SK-N-SH (cell line): ENCODE measurements around the gene SMIM29. TPM values are rescaled to one million over a fixed set of nuclear protein-coding genes. Genes with fewer than 3 reads are reported as not detected.

ENCODE experiments used
- CTCF ChIA-PET: fragments of 300-600, 350-600 bp; formaldehyde crosslinking; extraction: SDS; loops from one replicate; lab custom pipeline; 2021; lab: Yijun Ruan, JAX
- POLR2A ChIA-PET: fragments of 350-600 bp; sonication (Branson Sonifier 250); formaldehyde crosslinking; extraction: SDS; loops from one replicate; lab custom pipeline; 2020; ENCODE audit warnings: antibody characterized with exemption, inconsistent platforms; lab: Yijun Ruan, JAX
- DNase-seq: peaks from one replicate; pipeline ENCODE4 v3.0.0; 2012
- H2AFZ ChIP-seq: fragments of 200-600 bp; sonication (generic); 2 replicates; pipeline ENCODE4 v1.8.1; 2016; ENCODE audit warnings: antibody characterized with exemption, mild to moderate bottlenecking, low read depth
- H3F3A ChIP-seq: fragments of 200-600 bp; sonication (generic); replicated peaks from 2 replicates; pipeline ENCODE3; 2016; ENCODE audit warnings: antibody characterized with exemption, mild to moderate bottlenecking; ENCODE audit not compliant: insufficient read depth
- H3K27ac ChIP-seq, 2 experiments: fragments of 200-500 bp in 1 of 2; fragments of 200-600 bp in 1 of 2; sonication (Bioruptor generic) in 1 of 2; sonication (generic), shearing (Covaris generic) in 1 of 2; 2 replicates each; pipeline versions ENCODE4 v1.5.1 to v1.6.1; 2014 to 2016; ENCODE audit warnings: low read depth in 2 of 2, inconsistent platforms in 1 of 2, low read length in 1 of 2, mild to moderate bottlenecking in 1 of 2, mixed read lengths in 1 of 2
- H3K27me3 ChIP-seq: fragments of 200-600 bp; sonication (generic), shearing (Covaris generic); 2 replicates; pipeline ENCODE4 v1.6.1; 2016; ENCODE audit warnings: mixed run types; ENCODE audit not compliant: insufficient read depth
- H3K36me3 ChIP-seq, 2 experiments: fragments of 200-500 bp in 1 of 2; fragments of 200-600 bp in 1 of 2; sonication (Bioruptor generic) in 1 of 2; sonication (generic) in 1 of 2; replicated peaks in 1 of 2; 2 replicates each; pipeline versions ENCODE3 to v1.5.1; 2014 to 2016; ENCODE audit warnings: low read length in 1 of 2, mild to moderate bottlenecking in 1 of 2; ENCODE audit not compliant: insufficient read depth in 2 of 2, control insufficient read depth in 1 of 2
- H3K4me1 ChIP-seq, 2 experiments: fragments of 200-500 bp in 1 of 2; fragments of 200-600 bp in 1 of 2; sonication (Bioruptor generic) in 1 of 2; sonication (generic), shearing (Covaris generic) in 1 of 2; 2 replicates each; pipeline versions ENCODE4 v1.5.1 to v1.6.1; 2014 to 2016; ENCODE audit warnings: low read depth in 1 of 2, low read length in 1 of 2, mixed run types in 1 of 2; ENCODE audit not compliant: insufficient read depth in 2 of 2, control insufficient read depth in 1 of 2
- H3K4me2 ChIP-seq: fragments of 200-600 bp; sonication (generic), shearing (Covaris generic); 2 replicates; pipeline ENCODE4 v1.6.1; 2017; ENCODE audit warnings: mixed run types
- H3K4me3 ChIP-seq, 2 experiments: fragments of 200-500 bp in 1 of 2; fragments of 200-600 bp in 1 of 2; sonication (Bioruptor generic) in 1 of 2; sonication (generic), shearing (Covaris generic) in 1 of 2; 2 replicates each; pipeline versions ENCODE4 v1.5.1 to v1.8.1; 2014 to 2016; ENCODE audit warnings: low read depth in 2 of 2, inconsistent platforms in 1 of 2, low read length in 1 of 2, mild to moderate bottlenecking in 1 of 2, mixed read lengths in 1 of 2, moderate library complexity in 1 of 2
- H3K79me2 ChIP-seq: fragments of 200-600 bp; sonication (generic); 2 replicates; pipeline ENCODE4 v1.8.1; 2017; ENCODE audit warnings: mild to moderate bottlenecking; ENCODE audit not compliant: insufficient read depth
- H3K9ac ChIP-seq: fragments of 200-600 bp; sonication (generic); 2 replicates; pipeline ENCODE4 v1.6.1; 2017; ENCODE audit warnings: mixed run types
- H3K9me2 ChIP-seq: fragments of 200-600 bp; sonication (generic); 2 replicates; pipeline ENCODE4 v1.6.1; 2017; ENCODE audit warnings: mixed run types
- H3K9me3 ChIP-seq: fragments of 200-600 bp; sonication (generic); 2 replicates; pipeline ENCODE4 v1.6.1; 2017; ENCODE audit warnings: mixed run types, mild to moderate bottlenecking, moderate library complexity
- H4K20me1 ChIP-seq: fragments of 200-600 bp; sonication (generic); 2 replicates; pipeline ENCODE4 v1.6.1; 2017; ENCODE audit warnings: mild to moderate bottlenecking, mixed run types; ENCODE audit not compliant: insufficient read depth
- CHD2 ChIP-seq: fragments of 150-350 bp; IDR thresholded peaks from 2 replicates; pipeline ENCODE4 v1.6.1; 2018; ENCODE audit warnings: low read length; ENCODE audit not compliant: partially characterized antibody
- EP300 ChIP-seq, 2 experiments: IDR thresholded peaks; 2 replicates each; pipeline versions ENCODE4 v1.4.0 to v1.6.1; 2012; ENCODE audit warnings: borderline replicate concordance in 1 of 2, low read depth in 1 of 2, low read length in 1 of 2
- EZH2phosphoT487 ChIP-seq: fragments of 200-600 bp; sonication (generic); IDR thresholded peaks from 2 replicates; pipeline ENCODE4 v1.6.1; 2017; ENCODE audit warnings: low read depth, mixed run types, mild to moderate bottlenecking, antibody characterized with exemption, moderate library complexity, borderline replicate concordance
- JUND ChIP-seq: IDR thresholded peaks from 2 replicates; pipeline ENCODE4 v1.4.0; 2012
- MEF2A ChIP-seq: IDR thresholded peaks from 2 replicates; pipeline ENCODE4 v1.4.0; 2012; ENCODE audit warnings: low read depth, borderline replicate concordance
- NFIC ChIP-seq: IDR thresholded peaks from 2 replicates; pipeline ENCODE4 v1.4.0; 2012; ENCODE audit warnings: borderline replicate concordance
- NRF1 ChIP-seq: IDR thresholded peaks from 2 replicates; pipeline ENCODE4 v1.6.1; 2012; ENCODE audit warnings: low read depth, mild to moderate bottlenecking, low read length
- RCOR1 ChIP-seq: fragments of 150-350 bp; IDR thresholded peaks from 2 replicates; pipeline ENCODE4 v1.6.1; 2017; ENCODE audit warnings: antibody characterized with exemption, low read length
- RFX5 ChIP-seq: IDR thresholded peaks from 2 replicates; pipeline ENCODE4 v1.6.1; 2012; ENCODE audit warnings: mild to moderate bottlenecking, improper control_type of control experiment, low read length
- RXRA ChIP-seq: IDR thresholded peaks from 2 replicates; pipeline ENCODE4 v1.4.0; 2012; ENCODE audit warnings: low read depth, mild to moderate bottlenecking, borderline replicate concordance
- SMC3 ChIP-seq: IDR thresholded peaks from 2 replicates; pipeline ENCODE4 v1.6.1; 2012; ENCODE audit warnings: low read depth, low read length, improper control_type of control experiment
- TEAD4 ChIP-seq: IDR thresholded peaks from 2 replicates; pipeline ENCODE4 v1.4.0; 2012; ENCODE audit warnings: mild to moderate bottlenecking, borderline replicate concordance; ENCODE audit not compliant: insufficient read depth
- YY1 ChIP-seq: IDR thresholded peaks from 2 replicates; pipeline ENCODE4 v1.4.0; 2012; ENCODE audit warnings: low read depth, mild to moderate bottlenecking
- WGBS: methylation state at CpG from one replicate; pipeline ENCODE4 v1.1.6; 2017; ENCODE audit warnings: low lambda C conversion rate; 5-methylcytosine and 5-hydroxymethylcytosine counted together
- polyA plus RNA-seq, 3 experiments: library from polyadenylated mRNA; depleted of rRNA; stranded (reverse); fragments of >200 nt; gene quantifications; 2 replicates each; pipeline ENCODE4 v1.2.3, GENCODE V29; 2012
- TF ChIP-seq, protein P1 (sequence below): IDR thresholded peaks from 2 replicates; pipeline ENCODE4; 2012
- TF ChIP-seq, protein P2 (sequence below): IDR thresholded peaks from 2 replicates; pipeline ENCODE4 v1.6.1; 2012; ENCODE audit warnings: mild to moderate bottlenecking, low read depth, low read length, moderate library complexity
- TF ChIP-seq, protein P3 (sequence below): IDR thresholded peaks from 2 replicates; pipeline ENCODE4 v1.4.0; 2012; ENCODE audit warnings: low read depth
- TF ChIP-seq, protein P4 (sequence below): IDR thresholded peaks from 2 replicates; pipeline ENCODE4 v1.4.0; 2012; ENCODE audit warnings: low read depth, borderline replicate concordance

SMIM29 gene
- polyA plus RNA-seq, 1 of the 3 experiments (the other 2 are of a cell fraction): 50.2 TPM

DNA sequence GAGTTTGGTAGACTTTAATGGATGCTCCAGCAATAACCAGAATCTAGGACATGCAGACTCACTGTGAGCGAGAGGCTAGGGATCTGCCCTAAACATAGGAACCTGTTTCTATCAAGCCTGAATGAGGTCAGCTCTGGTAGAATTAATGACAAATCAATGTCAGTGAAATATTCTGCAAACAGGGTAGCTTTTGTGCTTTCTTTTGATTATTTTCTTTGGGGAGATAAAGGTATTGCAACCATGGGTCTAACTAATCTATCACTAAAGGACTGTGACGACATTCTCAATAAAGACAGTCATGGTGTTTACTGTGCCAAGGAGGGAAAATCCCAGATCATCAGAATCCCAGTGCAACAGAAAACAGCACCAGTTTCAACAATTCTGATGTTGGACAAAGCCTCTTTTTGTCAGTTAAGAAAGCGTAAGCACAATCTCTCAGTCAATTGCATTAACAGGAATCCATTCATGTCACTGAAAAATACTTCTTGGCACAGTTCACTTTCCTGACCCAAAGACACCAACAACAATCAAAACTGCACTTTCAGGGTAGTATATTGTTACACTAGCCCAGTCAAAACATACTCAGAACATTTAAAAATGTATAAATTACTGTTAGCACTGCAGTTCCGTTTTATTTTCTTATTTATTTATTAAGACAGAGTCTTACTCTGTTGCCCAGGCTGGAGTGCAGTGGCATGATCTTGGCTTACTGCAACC is 36.8 kb upstream of the SMIM29 start:
- Histone ChIP-seq H3K79me2 (no peaks in the 10 kb centered on the region), H3F3A (no peaks in the 10 kb centered on the region), H3K27me3 (no peaks in the 10 kb centered on the region), H3K9me3 (no peaks in the 10 kb centered on the region), H3K4me3 (no peak overlapping the region), H3K9me2 (no peaks in the 10 kb centered on the region), H3K4me1 (no peaks in the 10 kb centered on the region; a peak in 1 of 4 replicates), H4K20me1 (no peaks in the 10 kb centered on the region), H2AFZ (no peak overlapping the region), H3K9ac (no peak overlapping the region), H3K27ac (no peak overlapping the region), H3K36me3 (peaks cover 13 to 40% of the 10 kb centered on the region in 2 experiments), H3K4me2 (no peak overlapping the region)
- DNase-seq: no peak
- TF ChIP-seq, protein P1, sequence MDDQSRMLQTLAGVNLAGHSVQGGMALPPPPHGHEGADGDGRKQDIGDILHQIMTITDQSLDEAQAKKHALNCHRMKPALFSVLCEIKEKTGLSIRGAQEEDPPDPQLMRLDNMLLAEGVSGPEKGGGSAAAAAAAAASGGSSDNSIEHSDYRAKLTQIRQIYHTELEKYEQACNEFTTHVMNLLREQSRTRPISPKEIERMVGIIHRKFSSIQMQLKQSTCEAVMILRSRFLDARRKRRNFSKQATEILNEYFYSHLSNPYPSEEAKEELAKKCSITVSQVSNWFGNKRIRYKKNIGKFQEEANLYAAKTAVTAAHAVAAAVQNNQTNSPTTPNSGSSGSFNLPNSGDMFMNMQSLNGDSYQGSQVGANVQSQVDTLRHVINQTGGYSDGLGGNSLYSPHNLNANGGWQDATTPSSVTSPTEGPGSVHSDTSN: no peak
- TF ChIP-seq TEAD4 (no peak), RFX5 (no peak), JUND (no peak), EP300 (IDR thresholded peaks at IDR 0.05; ENCODE audit: borderline replicate concordance in 1 of 2, low read depth in 1 of 2, low read length in 1 of 2) (no peak), SMC3 (no peak), RCOR1 (no peak), NRF1 (no peak), YY1 (no peak), MEF2A (no peak), NFIC (no peak), CHD2 (no peak), EZH2phosphoT487 (no peak), RXRA (no peak)
- TF ChIP-seq, protein P2, sequence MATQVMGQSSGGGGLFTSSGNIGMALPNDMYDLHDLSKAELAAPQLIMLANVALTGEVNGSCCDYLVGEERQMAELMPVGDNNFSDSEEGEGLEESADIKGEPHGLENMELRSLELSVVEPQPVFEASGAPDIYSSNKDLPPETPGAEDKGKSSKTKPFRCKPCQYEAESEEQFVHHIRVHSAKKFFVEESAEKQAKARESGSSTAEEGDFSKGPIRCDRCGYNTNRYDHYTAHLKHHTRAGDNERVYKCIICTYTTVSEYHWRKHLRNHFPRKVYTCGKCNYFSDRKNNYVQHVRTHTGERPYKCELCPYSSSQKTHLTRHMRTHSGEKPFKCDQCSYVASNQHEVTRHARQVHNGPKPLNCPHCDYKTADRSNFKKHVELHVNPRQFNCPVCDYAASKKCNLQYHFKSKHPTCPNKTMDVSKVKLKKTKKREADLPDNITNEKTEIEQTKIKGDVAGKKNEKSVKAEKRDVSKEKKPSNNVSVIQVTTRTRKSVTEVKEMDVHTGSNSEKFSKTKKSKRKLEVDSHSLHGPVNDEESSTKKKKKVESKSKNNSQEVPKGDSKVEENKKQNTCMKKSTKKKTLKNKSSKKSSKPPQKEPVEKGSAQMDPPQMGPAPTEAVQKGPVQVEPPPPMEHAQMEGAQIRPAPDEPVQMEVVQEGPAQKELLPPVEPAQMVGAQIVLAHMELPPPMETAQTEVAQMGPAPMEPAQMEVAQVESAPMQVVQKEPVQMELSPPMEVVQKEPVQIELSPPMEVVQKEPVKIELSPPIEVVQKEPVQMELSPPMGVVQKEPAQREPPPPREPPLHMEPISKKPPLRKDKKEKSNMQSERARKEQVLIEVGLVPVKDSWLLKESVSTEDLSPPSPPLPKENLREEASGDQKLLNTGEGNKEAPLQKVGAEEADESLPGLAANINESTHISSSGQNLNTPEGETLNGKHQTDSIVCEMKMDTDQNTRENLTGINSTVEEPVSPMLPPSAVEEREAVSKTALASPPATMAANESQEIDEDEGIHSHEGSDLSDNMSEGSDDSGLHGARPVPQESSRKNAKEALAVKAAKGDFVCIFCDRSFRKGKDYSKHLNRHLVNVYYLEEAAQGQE: no peak
- TF ChIP-seq, protein P3, sequence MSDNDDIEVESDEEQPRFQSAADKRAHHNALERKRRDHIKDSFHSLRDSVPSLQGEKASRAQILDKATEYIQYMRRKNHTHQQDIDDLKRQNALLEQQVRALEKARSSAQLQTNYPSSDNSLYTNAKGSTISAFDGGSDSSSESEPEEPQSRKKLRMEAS: no peak
- TF ChIP-seq, protein P4, sequence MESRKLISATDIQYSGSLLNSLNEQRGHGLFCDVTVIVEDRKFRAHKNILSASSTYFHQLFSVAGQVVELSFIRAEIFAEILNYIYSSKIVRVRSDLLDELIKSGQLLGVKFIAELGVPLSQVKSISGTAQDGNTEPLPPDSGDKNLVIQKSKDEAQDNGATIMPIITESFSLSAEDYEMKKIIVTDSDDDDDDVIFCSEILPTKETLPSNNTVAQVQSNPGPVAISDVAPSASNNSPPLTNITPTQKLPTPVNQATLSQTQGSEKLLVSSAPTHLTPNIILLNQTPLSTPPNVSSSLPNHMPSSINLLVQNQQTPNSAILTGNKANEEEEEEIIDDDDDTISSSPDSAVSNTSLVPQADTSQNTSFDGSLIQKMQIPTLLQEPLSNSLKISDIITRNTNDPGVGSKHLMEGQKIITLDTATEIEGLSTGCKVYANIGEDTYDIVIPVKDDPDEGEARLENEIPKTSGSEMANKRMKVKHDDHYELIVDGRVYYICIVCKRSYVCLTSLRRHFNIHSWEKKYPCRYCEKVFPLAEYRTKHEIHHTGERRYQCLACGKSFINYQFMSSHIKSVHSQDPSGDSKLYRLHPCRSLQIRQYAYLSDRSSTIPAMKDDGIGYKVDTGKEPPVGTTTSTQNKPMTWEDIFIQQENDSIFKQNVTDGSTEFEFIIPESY: no peak
- POLR2A ChIA-PET: no interaction called here
- CTCF ChIA-PET: no interaction called here
- 92% methylated on average over 4 of the region's 4 CpGs for WGBS
